GM12872 (cell line): ENCODE measurements around the gene HAGHL.

ENCODE experiments used
- CTCF ChIP-seq: IDR thresholded peaks from 3 replicates; pipeline ENCODE4 v1.5.1; 2011; ENCODE audit warnings: low read depth, mild to moderate bottlenecking, low read length, moderate library complexity; ENCODE audit not compliant: insufficient read depth

The HAGHL gene

GRCh38 chr16:694187-694862 lies 32.6 kb upstream of the HAGHL start:
- no peak for TF ChIP-seq CTCF

- TF ChIP-seq CTCF = no peak
Measured at GRCh38 chr16:694863-695354, 32.0 kb upstream of the HAGHL start.

GRCh38 chr16:695355-696089 lies 31.4 kb upstream of the HAGHL start:
- TF ChIP-seq CTCF = no peak

GRCh38 chr16:698911-699671 lies 27.8 kb upstream of the HAGHL start:
- no peak for TF ChIP-seq CTCF

GRCh38 chr16:700684-701584 lies 26.0 kb upstream of the HAGHL start:
- TF ChIP-seq CTCF = no peak

- no peak for TF ChIP-seq CTCF
Measured at GRCh38 chr16:702341-702740, 24.6 kb upstream of the HAGHL start.

GRCh38 chr16:703406-703805 lies 23.5 kb upstream of the HAGHL start:
- TF ChIP-seq CTCF = no peak
